Upper lobe of left lung (tissue), 6 donors: Measurements from ENCODE around the gene MATN4. TPM values are rescaled to one million over a fixed set of nuclear protein-coding genes. Genes with fewer than 3 reads are reported as not detected.

ENCODE experiments used
- ATAC-seq, 2 donors: fragments of 200-7000 bp; cut with Tn5 transposase; one replicate each; pipeline ENCODE4 v1.9.1; 2022; ENCODE audit warnings: mild to moderate bottlenecking in 2 of 2, moderate library complexity in 2 of 2; ENCODE audit not compliant: low FRiP score in 2 of 2
- DNase-seq, 2 donors: peaks; one replicate each; pipeline ENCODE4 v3.0.0-alpha.2; 2019 to 2020
- H3K27ac ChIP-seq, 4 donors: fragments of 200-600 bp; sonication (generic); one replicate each; pipeline ENCODE4 v1.5.1; 2016 to 2019
- H3K27me3 ChIP-seq, 4 donors: fragments of 200-600 bp; sonication (generic); one replicate each; pipeline ENCODE4 v1.5.1; 2017 to 2019
- H3K36me3 ChIP-seq, 4 donors: fragments of 200-600 bp; sonication (generic); one replicate each; pipeline ENCODE4 v1.5.1; 2016 to 2019
- H3K4me1 ChIP-seq, 4 donors: fragments of 200-600 bp; sonication (generic); one replicate each; pipeline ENCODE4 v1.5.1; 2018 to 2019
- H3K4me3 ChIP-seq, 4 donors: fragments of 200-600 bp; sonication (generic); one replicate each; pipeline ENCODE4 v1.5.1; 2017 to 2019; ENCODE audit warnings: mild to moderate bottlenecking in 2 of 4, moderate library complexity in 1 of 4
- H3K9me3 ChIP-seq, 4 donors: fragments of 200-600 bp; sonication (generic); one replicate each; pipeline ENCODE4 v1.5.1; 2018 to 2019
- EP300 ChIP-seq, 4 donors: sonication (generic); formaldehyde crosslinking; IDR thresholded peaks; one replicate each; pipeline ENCODE4 v1.5.1; 2017; ENCODE audit warnings: antibody characterized with exemption in 4 of 4, control low read depth in 2 of 4
- POLR2A ChIP-seq, 4 donors: fragments of 450-650 bp; IDR thresholded peaks; one replicate each; pipeline ENCODE4 v1.5.1; 2016 to 2017; ENCODE audit warnings: antibody characterized with exemption in 4 of 4, mild to moderate bottlenecking in 2 of 4
- POLR2AphosphoS5 ChIP-seq, 2 donors: sonication (generic); formaldehyde crosslinking; IDR thresholded peaks; one replicate each; pipeline ENCODE4 v1.5.1; 2017; ENCODE audit warnings: antibody characterized with exemption in 2 of 2
- WGBS, 2 donors: methylation state at CpG; one replicate each; pipeline ENCODE4 v1.1.5; 2017 to 2018; 5-methylcytosine and 5-hydroxymethylcytosine counted together
- total RNA-seq, 6 donors: library from RNA; depleted of rRNA in 4 of 6; stranded (reverse); fragments of >200 nt in 4 of 6; gene quantifications; one replicate each; pipeline versions ENCODE4 v1.1.0 to v1.2.1, GENCODE V29; 2016 to 2021
- TF ChIP-seq, protein P1 (sequence below), 6 experiments: fragments of 450-650 bp in 4 of 6; fragments of 200-600 bp in 2 of 6; sonication (generic) in 2 of 6; IDR thresholded peaks; one replicate each; pipeline ENCODE4 v1.5.1; 2016 to 2019; ENCODE audit warnings: antibody characterized with exemption in 6 of 6
- donor health status: DM: no; HTN: no; CAD: no; lungs with moderate emphysema.
- donor health status: DM: no; HTN: yes; CAD: no; lungs with severe emphysema.

The MATN4 gene
- total RNA-seq, 6 donors from 2014 or later: 0.30 to 0.44 TPM; not detected in 4

DNA sequence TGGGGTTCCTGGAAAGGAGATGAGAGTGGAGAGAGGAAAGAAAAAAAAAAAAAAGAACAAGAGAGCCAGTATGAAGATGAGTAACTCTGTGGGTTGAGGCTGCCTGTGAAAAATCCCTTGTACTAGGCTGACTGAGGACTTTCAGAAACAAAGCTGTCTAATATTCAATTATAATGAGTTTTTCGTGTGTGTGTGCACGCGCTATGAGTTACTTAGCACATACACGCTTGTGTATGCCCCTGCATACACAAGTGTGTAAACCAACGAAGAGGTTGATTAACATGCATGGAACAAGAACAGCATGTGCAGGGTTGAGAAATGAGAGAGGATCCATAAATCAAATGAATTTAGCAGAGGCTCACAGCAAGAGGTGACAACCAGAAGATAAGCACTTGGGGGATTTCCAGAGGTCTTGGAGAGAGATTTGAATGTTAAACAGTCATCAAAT is 6.3 kb downstream of the MATN4 start:
- peaks cover 0 to 10% (median 3%) of the 10 kb centered on the region in 4 donors for H3K27me3 ChIP-seq
- 83 to 90% methylated on average over 5 of the region's 5 CpGs for WGBS, 2 donors
- H3K4me1 ChIP-seq: peaks cover 0 to 8% (median 1%) of the 10 kb centered on the region in 4 donors
- no peaks in the 10 kb centered on the region for H3K36me3 ChIP-seq
- H3K4me3 ChIP-seq: no peak overlapping the region
- DNase-seq (no peak), ATAC-seq (no peak)
- no peak for TF ChIP-seq POLR2A (IDR thresholded peaks at IDR 0.05)
- TF ChIP-seq, protein P1, sequence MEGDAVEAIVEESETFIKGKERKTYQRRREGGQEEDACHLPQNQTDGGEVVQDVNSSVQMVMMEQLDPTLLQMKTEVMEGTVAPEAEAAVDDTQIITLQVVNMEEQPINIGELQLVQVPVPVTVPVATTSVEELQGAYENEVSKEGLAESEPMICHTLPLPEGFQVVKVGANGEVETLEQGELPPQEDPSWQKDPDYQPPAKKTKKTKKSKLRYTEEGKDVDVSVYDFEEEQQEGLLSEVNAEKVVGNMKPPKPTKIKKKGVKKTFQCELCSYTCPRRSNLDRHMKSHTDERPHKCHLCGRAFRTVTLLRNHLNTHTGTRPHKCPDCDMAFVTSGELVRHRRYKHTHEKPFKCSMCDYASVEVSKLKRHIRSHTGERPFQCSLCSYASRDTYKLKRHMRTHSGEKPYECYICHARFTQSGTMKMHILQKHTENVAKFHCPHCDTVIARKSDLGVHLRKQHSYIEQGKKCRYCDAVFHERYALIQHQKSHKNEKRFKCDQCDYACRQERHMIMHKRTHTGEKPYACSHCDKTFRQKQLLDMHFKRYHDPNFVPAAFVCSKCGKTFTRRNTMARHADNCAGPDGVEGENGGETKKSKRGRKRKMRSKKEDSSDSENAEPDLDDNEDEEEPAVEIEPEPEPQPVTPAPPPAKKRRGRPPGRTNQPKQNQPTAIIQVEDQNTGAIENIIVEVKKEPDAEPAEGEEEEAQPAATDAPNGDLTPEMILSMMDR (IDR thresholded peaks at IDR 0.05): no peak
- TF ChIP-seq EP300 (IDR thresholded peaks at IDR 0.05): no peak
- no peak for TF ChIP-seq POLR2AphosphoS5 (IDR thresholded peaks at IDR 0.05)
- no peaks in the 10 kb centered on the region for H3K9me3 ChIP-seq
- H3K27ac ChIP-seq: no peak overlapping the region

DNA sequence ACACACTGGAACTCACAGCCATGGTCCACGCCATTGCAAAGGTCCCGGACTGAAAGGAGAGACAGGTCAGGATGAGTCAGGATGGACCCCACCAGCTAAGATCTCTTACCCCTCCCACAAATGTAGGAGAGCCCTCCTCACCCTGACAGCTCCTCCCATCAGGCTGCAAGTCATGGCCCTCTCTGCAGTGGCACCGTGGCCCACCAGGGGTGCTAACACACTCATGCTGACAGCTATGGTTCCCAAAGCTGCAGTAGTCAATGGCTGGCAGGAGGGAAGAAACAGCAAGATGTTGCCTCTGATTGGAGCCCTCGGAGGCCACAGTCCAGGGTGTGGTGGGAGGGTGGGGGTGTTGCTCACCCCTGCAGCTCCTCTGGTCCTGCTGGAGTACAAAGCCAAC is 7.1 kb downstream of the MATN4 start:
- DNase-seq: no peak
- H3K9me3 ChIP-seq: no peaks in the 10 kb centered on the region
- H3K27me3 ChIP-seq: peaks cover 0 to under 1% (median 0%) of the 10 kb centered on the region in 4 donors
- 37 to 46% methylated on average over 4 of the region's 4 CpGs for WGBS, 2 donors
- H3K27ac ChIP-seq: no peak overlapping the region
- ATAC-seq: peak in 1 of 2 donors; percentile 22
- TF ChIP-seq EP300 (IDR thresholded peaks at IDR 0.05): no peak
- TF ChIP-seq, protein P1 (IDR thresholded peaks at IDR 0.05): peak in 1 of 6 experiments; percentile 27
- H3K4me3 ChIP-seq: no peak overlapping the region
- H3K36me3 ChIP-seq: no peaks in the 10 kb centered on the region
- H3K4me1 ChIP-seq: no peaks in the 10 kb centered on the region

DNA sequence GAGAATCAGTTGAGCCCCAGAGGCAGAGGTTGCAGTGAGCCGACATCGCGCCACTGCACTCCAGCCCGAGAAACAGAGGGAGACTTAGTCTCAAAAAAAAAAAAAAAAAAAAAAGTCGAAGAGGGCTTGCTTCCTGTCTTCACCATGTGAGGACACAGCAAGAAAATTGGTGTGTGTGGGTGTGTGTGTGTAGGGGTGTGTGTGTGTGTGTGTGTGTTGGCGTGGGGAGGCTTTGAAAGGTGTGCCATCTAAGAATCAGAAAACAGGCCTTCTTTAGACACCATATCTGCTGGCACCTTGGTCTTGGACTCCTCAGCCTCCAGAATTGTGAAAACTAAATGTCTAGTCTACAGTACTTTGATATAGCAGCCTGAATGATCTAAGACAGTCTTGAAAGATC is 8.3 kb downstream of the MATN4 start:
- DNase-seq: no peak
- TF ChIP-seq, protein P1 (IDR thresholded peaks at IDR 0.05): no peak
- TF ChIP-seq POLR2AphosphoS5 (IDR thresholded peaks at IDR 0.05): no peak
- TF ChIP-seq POLR2A (IDR thresholded peaks at IDR 0.05): no peak
- no peak for TF ChIP-seq EP300 (IDR thresholded peaks at IDR 0.05)
- WGBS, 2 donors: 90 to 93% methylated on average over 6 of the region's 6 CpGs
- H3K27ac ChIP-seq: no peak overlapping the region
- no peaks in the 10 kb centered on the region for H3K36me3 ChIP-seq
- no peak overlapping the region for H3K4me3 ChIP-seq
- H3K9me3 ChIP-seq: no peaks in the 10 kb centered on the region
- ATAC-seq: no peak
- H3K4me1 ChIP-seq: no peaks in the 10 kb centered on the region
- H3K27me3 ChIP-seq: no peaks in the 10 kb centered on the region

GRCh38 chr20:45297786-45298497 is 10.2 kb downstream of the MATN4 start:
- Histone ChIP-seq H3K27ac (no peak overlapping the region), H3K9me3 (no peaks in the 10 kb centered on the region), H3K4me1 (peaks cover 6 to 10% (median 6%) of the 10 kb centered on the region in 4 donors), H3K36me3 (no peaks in the 10 kb centered on the region), H3K4me3 (no peak overlapping the region), H3K27me3 (no peaks in the 10 kb centered on the region)
- ATAC-seq (no peak), DNase-seq (peak in 1 of 2 donors; percentile 77)
- 91 to 93% methylated on average over 45 to 52 of the region's 52 CpGs for WGBS, 2 donors
- TF ChIP-seq, protein P1 (IDR thresholded peaks at IDR 0.05): no peak
- TF ChIP-seq POLR2A (IDR thresholded peaks at IDR 0.05): no peak
- TF ChIP-seq EP300 (IDR thresholded peaks at IDR 0.05): no peak
- no peak for TF ChIP-seq POLR2AphosphoS5 (IDR thresholded peaks at IDR 0.05)

- Histone ChIP-seq H3K4me1 (peaks cover 16 to 25% (median 19%) of the 10 kb centered on the region in 4 donors), H3K27me3 (no peaks in the 10 kb centered on the region), H3K9me3 (no peaks in the 10 kb centered on the region), H3K27ac (no peak overlapping the region), H3K36me3 (no peaks in the 10 kb centered on the region), H3K4me3 (no peak overlapping the region)
- DNase-seq: no peak
- ATAC-seq: no peak
- no peak for TF ChIP-seq POLR2AphosphoS5 (IDR thresholded peaks at IDR 0.05)
- TF ChIP-seq POLR2A (IDR thresholded peaks at IDR 0.05): no peak
- no peak for TF ChIP-seq EP300 (IDR thresholded peaks at IDR 0.05)
- 80 to 100% methylated on average over 1 of the region's 1 CpG for WGBS, 2 donors
These were observed 13.4 kb downstream of the MATN4 start for GRCh38 chr20:45294659-45295058.
